Measurements from ENCODE around the gene CDK18.

Gene CDK18

GRCh38 chr1:205523891-205524793 lies 19.7 kb downstream of the CDK18 start:
- DNase-seq (ENCODE audit: low spot score) = peak; percentile 70

- DNase-seq (ENCODE audit: low spot score) = no peak
Observed at GRCh38 chr1:205524794-205525101, 20.3 kb downstream of the CDK18 start.

GRCh38 chr1:205525495-205526285 lies 21.2 kb downstream of the CDK18 start:
- no peak for DNase-seq (ENCODE audit: low spot score)

GRCh38 chr1:205526431-205526830 lies 22.0 kb downstream of the CDK18 start:
- no peak for DNase-seq (ENCODE audit: low spot score)

- DNase-seq (ENCODE audit: low spot score) = no peak
Observed at GRCh38 chr1:205527931-205528330, 23.5 kb downstream of the CDK18 start.

GRCh38 chr1:205528446-205528886 lies 24.0 kb downstream of the CDK18 start:
- no peak for DNase-seq (ENCODE audit: low spot score)

GRCh38 chr1:205528887-205529825 lies 24.7 kb downstream of the CDK18 start:
- peak; percentile 60 for DNase-seq (ENCODE audit: low spot score)

- no peak for DNase-seq (ENCODE audit: low spot score)
Observed at GRCh38 chr1:205530116-205530515, 25.6 kb downstream of the CDK18 start.

GRCh38 chr1:205531191-205532025 lies 26.9 kb downstream of the CDK18 start:
- DNase-seq (ENCODE audit: low spot score) = no peak

- no peak for DNase-seq (ENCODE audit: low spot score)
Observed at GRCh38 chr1:205532026-205532898, 27.8 kb downstream of the CDK18 start.

- no peak for DNase-seq (ENCODE audit: low spot score)
Observed at GRCh38 chr1:205532996-205533735, 28.7 kb downstream of the CDK18 start.

- DNase-seq (ENCODE audit: low spot score) = no peak
Observed at GRCh38 chr1:205533748-205534443, 29.4 kb downstream of the CDK18 start.

- no peak for DNase-seq (ENCODE audit: low spot score)
Observed at GRCh38 chr1:205534444-205534985, 30.0 kb downstream of the CDK18 start.

- DNase-seq (ENCODE audit: low spot score) = no peak
Observed at GRCh38 chr1:205535096-205535495, 30.6 kb downstream of the CDK18 start.

- no peak for DNase-seq (ENCODE audit: low spot score)
Observed at GRCh38 chr1:205535866-205536758, 31.6 kb downstream of the CDK18 start.

- DNase-seq (ENCODE audit: low spot score) = peak; percentile 61
Observed at GRCh38 chr1:205536759-205537361, 32.4 kb downstream of the CDK18 start.

Data from kidney tubule cell (primary cell).